Osteoblast (primary cell): ENCODE data around the gene MCHR1. TPM values are rescaled to one million over a fixed set of nuclear protein-coding genes. Genes with fewer than 3 reads are reported as not detected.
A peak's percentile ranks its signal among the peaks of the same experiment; 100 is the strongest.

Experiments
- DNase-seq: peaks from one replicate; pipeline ENCODE4 v3.0.0; 2011; ENCODE audit warnings: low spot score, mixed read lengths; ENCODE audit not compliant: insufficient read length; ENCODE audit errors: missing footprints
- H2AFZ ChIP-seq: 2 replicates; pipeline ENCODE4 v1.6.0; 2011; ENCODE audit warnings: mild to moderate bottlenecking, low read length
- H3K27ac ChIP-seq: 2 replicates; pipeline ENCODE4 v1.5.1; 2011; ENCODE audit warnings: mild to moderate bottlenecking, low read depth, low read length, moderate library complexity
- H3K27me3 ChIP-seq: 2 replicates; pipeline ENCODE4 v1.6.0; 2012; ENCODE audit warnings: mild to moderate bottlenecking, control low read depth, inconsistent platforms, low read length, moderate library complexity; ENCODE audit not compliant: insufficient read depth
- H3K36me3 ChIP-seq: 2 replicates; pipeline ENCODE4 v1.5.1; 2011; ENCODE audit warnings: mild to moderate bottlenecking, low read length, control low read depth, moderate library complexity; ENCODE audit not compliant: insufficient read depth
- H3K4me1 ChIP-seq: 2 replicates; pipeline ENCODE4 v1.5.1; 2011; ENCODE audit warnings: mild to moderate bottlenecking, low read length, control low read depth, moderate library complexity; ENCODE audit not compliant: insufficient read depth
- H3K4me2 ChIP-seq: 2 replicates; pipeline ENCODE4 v1.6.0; 2011; ENCODE audit warnings: mild to moderate bottlenecking, low read length; ENCODE audit not compliant: insufficient read depth
- H3K4me3 ChIP-seq: fragments of 200-600 bp; sonication (generic); 3 replicates; pipeline ENCODE4 v1.5.1; 2012; ENCODE audit warnings: mild to moderate bottlenecking, low read length, inconsistent platforms; ENCODE audit not compliant: insufficient read depth
- H3K79me2 ChIP-seq: 2 replicates; pipeline ENCODE4 v1.6.0; 2012; ENCODE audit warnings: mild to moderate bottlenecking, low read length, control low read depth, inconsistent platforms; ENCODE audit not compliant: insufficient read depth
- H3K9me3 ChIP-seq: 2 replicates; pipeline ENCODE4 v1.5.1; 2011; ENCODE audit warnings: low read depth, low read length, control low read depth
- H4K20me1 ChIP-seq: 2 replicates; pipeline ENCODE4 v1.6.0; 2012; ENCODE audit warnings: mild to moderate bottlenecking, low read length, control low read depth; ENCODE audit not compliant: insufficient read depth
- total RNA-seq: library from RNA; depleted of rRNA; stranded (reverse); fragments of >200 nt; gene quantifications from 2 replicates; pipeline ENCODE4 v1.2.3, GENCODE V29; 2012
- TF ChIP-seq, protein P1 (sequence below): IDR thresholded peaks from 2 replicates; pipeline ENCODE4 v1.5.1; 2011; ENCODE audit warnings: mild to moderate bottlenecking, low read depth, low read length, moderate library complexity; ENCODE audit errors: extremely low read depth

Gene MCHR1
- total RNA-seq, 1 donor: not detected

DNA sequence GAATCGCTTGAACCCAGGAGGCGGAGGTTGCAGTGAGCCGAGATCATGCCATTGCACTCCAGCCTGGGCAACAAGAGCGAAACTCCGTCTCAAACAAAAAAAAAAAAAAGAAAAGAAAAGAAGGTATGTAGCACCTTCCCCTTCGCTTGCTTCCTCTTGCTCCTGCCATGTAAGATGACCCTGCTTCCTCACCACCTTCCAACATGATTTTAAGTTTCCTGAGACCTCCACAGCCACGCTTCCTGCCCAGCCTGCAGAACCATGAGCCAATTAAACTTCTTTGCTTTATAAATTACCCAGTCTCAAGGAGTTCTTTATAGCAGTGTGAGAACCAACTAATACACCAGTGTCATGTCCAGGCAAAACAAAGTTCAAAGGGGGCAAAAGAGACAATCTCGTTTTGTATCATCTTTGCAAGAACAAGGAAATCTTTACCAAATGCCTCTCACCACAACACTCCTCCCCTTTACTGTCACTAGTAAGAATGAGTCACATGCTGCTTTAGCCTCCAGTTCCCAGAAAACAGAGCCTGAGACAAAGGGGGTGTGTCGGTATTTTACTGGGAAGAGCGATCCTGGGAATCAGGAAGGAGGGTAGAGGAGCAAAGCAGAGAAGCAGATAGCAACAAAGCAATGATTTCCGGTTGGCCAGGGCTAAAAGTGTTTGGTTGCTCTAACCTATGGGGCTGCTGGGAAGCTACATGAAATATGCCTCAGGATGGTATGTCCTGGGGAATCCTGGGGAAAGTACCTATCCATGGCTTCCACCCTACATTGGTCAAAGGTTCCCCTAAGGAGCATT is 10.5 kb upstream of the MCHR1 start:
- Histone ChIP-seq H3K4me2 (peak overlapping the region; percentile 9), H3K36me3 (no peaks in the 10 kb centered on the region), H2AFZ (peak overlapping the region; percentile 23)

DNA sequence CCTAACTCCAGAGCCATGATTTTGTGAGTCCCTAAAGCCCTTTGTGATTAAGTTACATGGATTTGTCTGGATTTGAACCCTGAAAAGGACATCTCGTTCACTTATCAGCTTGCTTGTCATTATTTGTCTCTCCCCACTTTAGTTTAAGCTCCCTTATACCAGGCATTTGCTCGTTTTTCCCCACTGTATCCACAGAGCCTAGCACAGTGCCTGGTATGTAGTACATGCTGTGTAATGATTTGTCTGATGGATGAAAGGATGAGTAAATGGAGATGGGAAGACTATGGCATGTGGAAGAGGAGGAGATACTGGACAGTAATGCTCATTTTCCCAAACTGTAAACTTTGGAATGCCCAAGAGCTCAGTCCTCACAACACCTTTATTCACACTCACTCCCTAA is 9.2 kb upstream of the MCHR1 start:
- no peaks in the 10 kb centered on the region for H3K27me3 ChIP-seq
- no peaks in the 10 kb centered on the region for H4K20me1 ChIP-seq
- H3K9me3 ChIP-seq: no peaks in the 10 kb centered on the region
- H2AFZ ChIP-seq: peak overlapping the region; percentile 43
- H3K36me3 ChIP-seq: no peaks in the 10 kb centered on the region
- no peak overlapping the region for H3K4me3 ChIP-seq
- H3K27ac ChIP-seq: no peak overlapping the region
- H3K79me2 ChIP-seq: no peaks in the 10 kb centered on the region
- TF ChIP-seq, protein P1, sequence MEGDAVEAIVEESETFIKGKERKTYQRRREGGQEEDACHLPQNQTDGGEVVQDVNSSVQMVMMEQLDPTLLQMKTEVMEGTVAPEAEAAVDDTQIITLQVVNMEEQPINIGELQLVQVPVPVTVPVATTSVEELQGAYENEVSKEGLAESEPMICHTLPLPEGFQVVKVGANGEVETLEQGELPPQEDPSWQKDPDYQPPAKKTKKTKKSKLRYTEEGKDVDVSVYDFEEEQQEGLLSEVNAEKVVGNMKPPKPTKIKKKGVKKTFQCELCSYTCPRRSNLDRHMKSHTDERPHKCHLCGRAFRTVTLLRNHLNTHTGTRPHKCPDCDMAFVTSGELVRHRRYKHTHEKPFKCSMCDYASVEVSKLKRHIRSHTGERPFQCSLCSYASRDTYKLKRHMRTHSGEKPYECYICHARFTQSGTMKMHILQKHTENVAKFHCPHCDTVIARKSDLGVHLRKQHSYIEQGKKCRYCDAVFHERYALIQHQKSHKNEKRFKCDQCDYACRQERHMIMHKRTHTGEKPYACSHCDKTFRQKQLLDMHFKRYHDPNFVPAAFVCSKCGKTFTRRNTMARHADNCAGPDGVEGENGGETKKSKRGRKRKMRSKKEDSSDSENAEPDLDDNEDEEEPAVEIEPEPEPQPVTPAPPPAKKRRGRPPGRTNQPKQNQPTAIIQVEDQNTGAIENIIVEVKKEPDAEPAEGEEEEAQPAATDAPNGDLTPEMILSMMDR: no peak
- peaks cover 35% of the 10 kb centered on the region for H3K4me1 ChIP-seq
- H3K4me2 ChIP-seq: no peak overlapping the region
- DNase-seq: no peak

More for the DNA sequence above, 10.5 kb upstream of the MCHR1 start:
- no peaks in the 10 kb centered on the region for H4K20me1 ChIP-seq
- no peak overlapping the region for H3K4me3 ChIP-seq
- TF ChIP-seq, protein P1: no peak
- H3K27ac ChIP-seq: peak overlapping the region; percentile 70
- no peaks in the 10 kb centered on the region for H3K27me3 ChIP-seq
- H3K4me1 ChIP-seq: peaks cover 43% of the 10 kb centered on the region
- no peaks in the 10 kb centered on the region for H3K9me3 ChIP-seq
- DNase-seq: peak; percentile 98
- no peaks in the 10 kb centered on the region for H3K79me2 ChIP-seq

DNA sequence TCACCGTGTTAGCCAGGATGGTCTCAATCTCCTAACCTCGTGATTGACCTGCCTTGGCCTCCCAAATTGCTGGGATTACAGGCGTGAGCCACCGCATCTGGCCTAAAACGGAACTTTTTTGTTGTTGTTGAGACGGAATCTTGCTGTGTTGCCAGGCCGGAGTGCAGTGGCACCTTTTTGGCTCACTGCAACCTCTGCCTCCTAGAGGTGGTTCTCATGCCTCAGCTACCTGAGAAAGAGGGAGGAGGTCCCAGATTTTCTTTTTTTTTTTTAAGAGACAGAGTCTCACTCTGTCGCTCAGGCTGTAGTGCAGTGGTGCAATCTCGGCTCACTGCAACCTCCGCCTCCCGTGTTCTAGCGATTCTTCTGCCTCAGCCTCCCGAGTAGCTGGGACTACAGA is 7.9 kb upstream of the MCHR1 start:
- Histone ChIP-seq H3K4me1 (peaks cover 24% of the 10 kb centered on the region), H4K20me1 (no peaks in the 10 kb centered on the region), H3K4me3 (no peak overlapping the region), H3K36me3 (no peaks in the 10 kb centered on the region), H3K4me2 (no peak overlapping the region), H2AFZ (no peak overlapping the region), H3K27me3 (no peaks in the 10 kb centered on the region), H3K9me3 (no peaks in the 10 kb centered on the region), H3K79me2 (no peaks in the 10 kb centered on the region), H3K27ac (no peak overlapping the region)
- no peak for DNase-seq
- TF ChIP-seq, protein P1: no peak

DNA sequence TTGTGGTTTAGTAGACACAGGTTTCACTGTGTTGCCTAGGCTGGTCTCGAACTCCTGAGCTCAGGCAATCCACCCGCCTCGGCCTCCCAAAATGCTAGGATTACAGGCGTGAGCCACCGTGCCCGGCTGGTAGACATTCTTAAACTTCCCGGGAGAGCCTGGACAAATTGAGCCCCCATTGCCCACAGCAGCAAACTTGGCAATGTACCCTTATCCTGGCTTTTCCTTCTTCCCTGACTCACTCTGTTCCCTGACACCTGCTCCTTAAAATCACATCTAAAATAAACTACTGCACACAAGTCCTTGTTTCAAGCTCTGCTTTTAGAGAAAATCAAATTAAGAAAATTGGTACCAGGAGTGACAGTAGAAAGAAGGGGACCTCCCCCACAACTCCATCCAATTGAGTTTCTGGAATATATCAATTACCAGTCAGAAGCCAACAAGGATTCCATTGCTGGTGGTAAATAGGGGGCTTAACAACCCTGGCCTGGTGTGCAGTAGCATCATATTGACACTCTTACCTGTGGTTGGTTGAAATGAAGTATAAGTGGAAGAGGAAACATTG is 7.4 kb upstream of the MCHR1 start:
- Histone ChIP-seq H4K20me1 (no peaks in the 10 kb centered on the region), H3K4me2 (no peak overlapping the region), H3K27me3 (no peaks in the 10 kb centered on the region), H3K79me2 (no peaks in the 10 kb centered on the region), H3K36me3 (no peaks in the 10 kb centered on the region), H3K9me3 (no peaks in the 10 kb centered on the region), H3K4me1 (peaks cover 19% of the 10 kb centered on the region), H2AFZ (no peak overlapping the region), H3K27ac (no peak overlapping the region), H3K4me3 (no peak overlapping the region)
- DNase-seq: no peak
- TF ChIP-seq, protein P1: no peak
